Tibial nerve (tissue), 4 donors: Measurements from ENCODE around the gene ZNF776.

ENCODE experiments used
- EP300 ChIP-seq, 2 donors: sonication (generic); formaldehyde crosslinking; IDR thresholded peaks; one replicate each; pipeline ENCODE4 v1.6.1; 2017; ENCODE audit warnings: antibody characterized with exemption in 2 of 2, mild to moderate bottlenecking in 1 of 2
- POLR2A ChIP-seq, 2 donors: fragments of 450-650 bp; IDR thresholded peaks; one replicate each; pipeline ENCODE4 v1.6.1; 2017; ENCODE audit warnings: antibody characterized with exemption in 2 of 2, mild to moderate bottlenecking in 2 of 2, moderate library complexity in 2 of 2
- TF ChIP-seq, protein P1 (sequence below), 5 experiments: fragments of 200-600 bp in 3 of 5; fragments of 450-650 bp in 2 of 5; sonication (generic) in 3 of 5; IDR thresholded peaks; one replicate each; pipeline ENCODE4 v1.5.1; 2016 to 2019; ENCODE audit warnings: antibody characterized with exemption in 5 of 5, mild to moderate bottlenecking in 3 of 5, moderate library complexity in 2 of 5

DNA sequence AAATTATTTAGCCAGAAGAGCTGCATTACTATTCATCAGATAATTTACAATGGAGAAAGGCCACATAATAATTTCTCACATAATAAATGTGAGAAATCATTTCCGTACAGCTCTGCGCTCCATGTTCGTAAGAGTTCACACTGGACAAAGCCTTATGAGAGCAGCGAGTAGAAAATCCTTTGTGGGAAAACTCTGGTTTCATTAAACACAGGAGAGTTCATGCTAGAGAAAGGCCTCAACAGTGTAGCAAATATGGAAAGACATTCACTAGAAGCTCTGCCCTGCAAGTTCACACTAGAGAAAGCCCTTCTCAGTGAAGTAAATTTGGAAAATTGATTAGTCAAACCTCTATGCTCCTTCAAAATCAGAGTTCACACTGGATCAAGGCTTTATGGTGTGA lies 8.4 kb downstream of the ZNF776 start:
- TF ChIP-seq, protein P1, sequence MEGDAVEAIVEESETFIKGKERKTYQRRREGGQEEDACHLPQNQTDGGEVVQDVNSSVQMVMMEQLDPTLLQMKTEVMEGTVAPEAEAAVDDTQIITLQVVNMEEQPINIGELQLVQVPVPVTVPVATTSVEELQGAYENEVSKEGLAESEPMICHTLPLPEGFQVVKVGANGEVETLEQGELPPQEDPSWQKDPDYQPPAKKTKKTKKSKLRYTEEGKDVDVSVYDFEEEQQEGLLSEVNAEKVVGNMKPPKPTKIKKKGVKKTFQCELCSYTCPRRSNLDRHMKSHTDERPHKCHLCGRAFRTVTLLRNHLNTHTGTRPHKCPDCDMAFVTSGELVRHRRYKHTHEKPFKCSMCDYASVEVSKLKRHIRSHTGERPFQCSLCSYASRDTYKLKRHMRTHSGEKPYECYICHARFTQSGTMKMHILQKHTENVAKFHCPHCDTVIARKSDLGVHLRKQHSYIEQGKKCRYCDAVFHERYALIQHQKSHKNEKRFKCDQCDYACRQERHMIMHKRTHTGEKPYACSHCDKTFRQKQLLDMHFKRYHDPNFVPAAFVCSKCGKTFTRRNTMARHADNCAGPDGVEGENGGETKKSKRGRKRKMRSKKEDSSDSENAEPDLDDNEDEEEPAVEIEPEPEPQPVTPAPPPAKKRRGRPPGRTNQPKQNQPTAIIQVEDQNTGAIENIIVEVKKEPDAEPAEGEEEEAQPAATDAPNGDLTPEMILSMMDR (IDR thresholded peaks at IDR 0.05) = no peak
- no peak for TF ChIP-seq POLR2A (IDR thresholded peaks at IDR 0.05)
- TF ChIP-seq EP300 (IDR thresholded peaks at IDR 0.05) = no peak
